HG03103 (cell line): ENCODE data around the gene IL34.
"Not testable (repeated sequence)": the region's sequence is repeated elsewhere in the genome, so short reads cannot be mapped to it uniquely, and the experiment has no call there.

ENCODE experiments used
- ATAC-seq: cut with Tn5 transposase; IDR thresholded peaks from one replicate; pipeline ENCODE4 v1.9.1; 2021; ENCODE audit warnings: low read depth; ENCODE audit not compliant: unreplicated experiment

Gene IL34

DNA sequence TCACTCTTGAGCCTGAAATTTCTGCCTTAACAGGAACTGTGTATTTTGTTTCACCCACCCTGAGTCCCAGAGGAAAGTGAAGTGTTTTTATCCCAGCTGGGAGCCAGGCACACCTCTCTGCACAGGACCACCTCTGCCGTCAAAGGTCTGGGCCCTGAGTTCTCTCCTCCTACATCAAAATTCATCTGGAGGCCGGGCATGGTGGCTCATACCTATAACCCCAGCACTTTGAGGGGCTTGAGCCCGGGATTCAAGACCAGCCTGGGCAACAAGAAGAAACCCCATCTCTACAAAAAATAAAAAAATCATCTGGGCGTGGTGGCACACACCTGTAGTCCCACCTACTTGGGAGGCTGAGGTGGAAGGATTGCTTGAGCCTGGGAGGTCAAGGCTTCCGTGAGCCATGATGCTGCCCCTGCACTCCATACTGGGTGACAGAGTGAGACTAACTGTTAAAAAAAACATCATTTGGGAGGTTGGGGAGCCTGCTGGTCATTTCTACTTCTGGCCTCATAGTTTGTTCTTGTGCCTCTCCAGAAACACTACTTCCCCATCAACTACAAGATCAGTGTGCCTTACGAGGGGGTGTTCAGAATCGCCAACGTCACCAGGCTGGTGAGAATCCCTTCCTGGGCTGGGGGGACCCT, 9.8 kb downstream of the IL34 start:
- no peak for ATAC-seq

- no peak for ATAC-seq
These were observed 10.4 kb downstream of the IL34 start for GRCh38 chr16:70656712-70657263.

GRCh38 chr16:70657956-70658355, 11.6 kb downstream of the IL34 start:
- no peak for ATAC-seq

DNA sequence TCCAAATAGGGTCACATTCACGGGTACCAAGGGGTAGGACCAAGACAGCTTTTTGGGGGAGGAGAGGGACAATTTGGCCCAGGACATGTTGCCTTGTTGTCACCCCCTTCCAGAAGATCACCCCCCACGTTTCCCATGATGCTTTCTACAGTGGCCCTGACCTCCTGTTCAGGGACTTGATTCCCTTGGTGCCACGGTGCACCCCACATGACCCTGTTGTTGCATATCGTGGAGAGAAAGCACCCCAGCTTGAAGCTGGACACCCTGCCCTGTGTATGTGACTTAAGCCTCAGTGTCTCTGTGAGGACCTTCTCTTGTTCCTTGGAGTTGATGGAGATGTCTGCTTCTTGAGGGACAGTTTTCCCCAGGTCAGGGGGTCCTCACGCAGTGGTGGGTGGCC, 12.6 kb downstream of the IL34 start:
- no peak for ATAC-seq

DNA sequence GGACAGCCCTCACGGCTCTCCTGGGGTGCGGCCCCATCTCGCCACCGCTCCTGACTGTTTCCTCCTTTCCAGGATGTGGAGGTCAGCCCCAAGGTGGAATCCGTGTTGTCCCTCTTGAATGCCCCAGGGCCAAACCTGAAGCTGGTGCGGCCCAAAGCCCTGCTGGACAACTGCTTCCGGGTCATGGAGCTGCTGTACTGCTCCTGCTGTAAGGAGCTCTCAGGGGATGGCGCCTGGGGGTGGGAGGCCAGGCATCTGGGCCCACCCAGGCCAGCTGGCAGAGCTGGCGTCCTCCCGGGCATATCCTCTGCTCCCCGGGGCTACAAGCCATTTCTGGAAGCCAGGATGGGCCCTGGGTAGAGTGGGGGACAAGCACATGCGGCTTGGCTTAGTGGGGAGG, 13.2 kb downstream of the IL34 start:
- no peak for ATAC-seq

DNA sequence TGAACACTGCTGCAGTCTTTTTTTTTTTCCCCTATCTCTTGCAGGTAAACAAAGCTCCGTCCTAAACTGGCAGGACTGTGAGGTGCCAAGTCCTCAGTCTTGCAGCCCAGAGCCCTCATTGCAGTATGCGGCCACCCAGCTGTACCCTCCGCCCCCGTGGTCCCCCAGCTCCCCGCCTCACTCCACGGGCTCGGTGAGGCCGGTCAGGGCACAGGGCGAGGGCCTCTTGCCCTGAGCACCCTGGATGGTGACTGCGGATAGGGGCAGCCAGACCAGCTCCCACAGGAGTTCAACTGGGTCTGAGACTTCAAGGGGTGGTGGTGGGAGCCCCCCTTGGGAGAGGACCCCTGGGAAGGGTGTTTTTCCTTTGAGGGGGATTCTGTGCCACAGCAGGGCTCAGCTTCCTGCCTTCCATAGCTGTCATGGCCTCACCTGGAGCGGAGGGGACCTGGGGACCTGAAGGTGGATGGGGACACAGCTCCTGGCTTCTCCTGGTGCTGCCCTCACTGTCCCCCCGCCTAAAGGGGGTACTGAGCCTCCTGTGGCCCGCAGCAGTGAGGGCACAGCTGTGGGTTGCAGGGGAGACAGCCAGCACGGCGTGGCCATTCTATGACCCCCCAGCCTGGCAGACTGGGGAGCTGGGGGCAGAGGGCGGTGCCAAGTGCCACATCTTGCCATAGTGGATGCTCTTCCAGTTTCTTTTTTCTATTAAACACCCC, 13.8 kb downstream of the IL34 start:
- ATAC-seq, result no peak

GRCh38 chr16:70660672-70661350, 14.5 kb downstream of the IL34 start:
- ATAC-seq, result no peak

DNA sequence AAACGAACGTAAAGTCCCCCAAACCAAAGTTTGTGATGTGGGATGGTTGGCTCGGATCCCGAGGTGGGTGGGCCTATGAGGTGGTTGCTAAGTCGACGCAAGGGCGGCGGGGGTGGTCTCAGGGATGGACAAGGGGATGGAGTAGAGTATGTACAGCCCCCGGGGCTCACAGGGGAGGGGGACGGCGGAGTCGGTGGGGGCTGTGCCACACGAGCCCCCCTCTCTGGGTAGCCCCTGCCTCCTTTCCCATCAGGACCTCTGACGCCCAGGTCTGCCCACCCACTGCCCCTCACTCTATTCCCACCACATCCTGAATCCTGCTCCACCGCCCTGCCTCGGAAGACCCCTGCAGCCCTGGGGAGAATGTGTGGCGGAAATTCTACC, 15.2 kb downstream of the IL34 start:
- no peak for ATAC-seq

DNA sequence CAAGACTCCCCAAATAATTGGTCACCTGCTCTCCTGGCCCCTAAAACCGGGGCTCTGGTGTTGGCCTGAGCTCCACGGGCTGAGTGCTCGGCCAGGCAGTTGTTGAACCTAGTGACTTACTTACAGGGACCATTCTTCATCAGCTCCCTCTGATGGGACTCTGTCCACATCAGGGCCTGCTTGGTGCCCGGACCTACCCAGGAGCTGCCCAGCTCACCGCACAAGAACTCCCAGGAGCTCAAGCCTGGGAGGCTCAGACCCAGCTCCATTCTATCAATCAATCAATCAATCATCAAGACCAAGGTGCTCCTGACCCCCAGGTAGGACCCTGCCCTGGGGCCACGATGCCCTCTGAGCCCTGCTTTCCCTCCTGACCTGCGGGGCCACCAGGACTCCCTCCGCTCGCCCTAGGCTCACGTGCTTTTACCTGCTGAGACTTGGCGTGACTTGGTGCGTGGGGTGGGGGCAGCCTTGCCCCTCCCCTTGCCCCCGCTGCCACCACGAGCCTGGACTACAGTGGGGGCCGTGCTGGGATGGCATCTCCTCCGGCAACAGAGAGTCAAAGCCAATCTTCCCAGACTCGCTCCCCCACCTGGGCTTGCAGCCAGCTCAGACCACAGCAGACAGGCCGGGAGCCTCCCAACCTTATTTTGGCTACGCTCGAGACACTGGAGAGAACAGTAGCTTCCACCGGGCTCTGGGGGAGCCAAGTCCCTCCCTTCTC, 15.7 kb downstream of the IL34 start:
- no peak for ATAC-seq

GRCh38 chr16:70662991-70663523, 16.7 kb downstream of the IL34 start:
- ATAC-seq, result no peak

GRCh38 chr16:70663524-70664324, 17.4 kb downstream of the IL34 start:
- ATAC-seq, result no peak

- ATAC-seq, result no peak
These were observed 18.2 kb downstream of the IL34 start for GRCh38 chr16:70664325-70665112.

DNA sequence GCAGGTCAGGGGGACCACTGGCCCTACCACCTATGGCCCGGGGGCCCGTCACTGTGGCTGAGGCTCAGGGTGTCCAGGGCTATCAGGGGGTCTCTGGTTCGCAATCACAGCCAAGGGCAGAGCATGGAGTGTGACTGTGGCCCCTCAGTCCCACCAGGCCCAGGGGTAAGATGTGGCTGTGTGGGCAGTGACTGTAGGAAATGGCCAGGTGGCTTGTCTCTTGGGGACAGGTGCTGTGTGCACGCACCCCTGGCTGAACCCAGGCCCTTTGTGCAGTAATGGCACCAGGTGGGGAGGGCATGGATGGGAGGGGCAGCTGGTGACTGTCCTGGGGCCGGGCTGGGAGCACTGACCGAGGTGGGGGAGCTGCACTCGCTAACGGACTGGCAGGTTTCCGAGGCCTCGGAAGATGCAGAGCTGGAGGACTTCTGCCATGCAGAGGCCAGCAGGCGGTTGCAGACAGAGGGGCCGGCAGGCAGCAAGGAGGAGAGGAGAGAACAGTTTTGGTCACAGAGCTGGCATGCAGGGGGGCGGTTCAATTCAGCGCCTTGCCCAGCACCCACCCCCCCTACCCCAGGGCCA, 18.8 kb downstream of the IL34 start:
- no peak for ATAC-seq

- no peak for ATAC-seq
These were observed 19.7 kb downstream of the IL34 start for GRCh38 chr16:70665806-70666735.

- no peak for ATAC-seq
These were observed 23.8 kb downstream of the IL34 start for GRCh38 chr16:70670175-70670574.

DNA sequence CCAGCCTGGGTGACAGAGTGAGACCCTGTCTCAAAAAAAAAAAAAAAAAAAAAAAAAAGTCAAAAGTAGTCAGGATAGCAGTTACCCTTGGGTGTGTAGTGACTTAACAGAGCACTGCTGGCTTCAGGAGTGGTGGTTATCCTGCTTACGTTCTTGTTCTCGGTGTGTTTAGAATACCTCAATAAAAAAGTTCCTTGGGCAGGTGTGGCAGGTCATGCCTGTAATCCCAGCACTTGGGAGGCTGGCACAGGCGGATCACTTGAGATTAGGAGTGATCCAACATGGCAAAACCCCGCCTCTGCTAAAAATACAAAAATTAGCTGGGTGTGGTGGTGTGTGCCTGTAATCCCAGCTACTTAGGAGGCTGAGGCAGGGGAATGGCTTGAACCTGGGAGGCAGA, 24.6 kb downstream of the IL34 start:
- ATAC-seq, result not testable (repeated sequence)

DNA sequence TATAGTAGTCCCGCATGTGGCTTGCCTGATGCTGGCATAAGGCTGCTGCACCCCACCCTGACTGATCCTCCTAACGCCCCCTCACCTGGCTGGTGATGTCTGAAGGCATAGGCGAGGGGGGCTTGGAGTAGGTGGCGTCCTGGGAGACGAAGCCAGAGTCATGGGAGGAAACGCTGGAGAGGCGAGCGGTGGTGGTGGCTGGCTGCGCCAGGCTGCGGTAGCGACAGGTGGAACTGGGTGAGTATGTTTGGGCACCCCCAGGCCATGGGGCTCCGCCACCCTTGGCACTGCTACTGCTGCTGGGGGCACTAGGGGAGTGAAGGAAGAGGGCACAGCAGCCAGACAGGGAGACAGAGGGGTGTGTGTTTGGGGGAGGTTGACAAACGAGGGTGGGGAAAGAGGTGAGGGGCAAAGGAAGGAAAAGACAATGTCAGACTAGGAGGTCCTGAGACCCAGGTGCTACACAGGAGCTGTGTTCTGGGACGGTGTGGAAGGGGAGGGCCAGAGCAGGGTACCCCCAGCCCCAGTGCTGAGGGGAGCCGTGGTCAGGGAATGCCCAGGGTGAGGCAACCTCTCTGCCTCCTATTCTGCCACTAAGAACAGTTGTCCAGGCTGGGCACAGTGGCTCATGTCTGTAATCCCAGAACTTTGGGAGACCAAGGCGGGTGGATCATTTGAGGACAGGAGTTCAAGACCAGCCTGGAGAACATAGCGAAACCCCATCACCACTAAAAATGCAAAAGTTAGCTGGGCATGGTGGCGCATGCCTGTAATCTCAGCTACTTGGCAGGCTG, 28.1 kb downstream of the IL34 start:
- ATAC-seq, result no peak
